GM12878 (cell line): Measurements from ENCODE around the gene KIAA1328. TPM values are rescaled to one million over a fixed set of nuclear protein-coding genes. Genes with fewer than 3 reads are reported as not detected.

Experiments
- CBFB ChIP-seq: IDR thresholded peaks from 2 replicates; pipeline ENCODE4 v1.6.1; 2016; ENCODE audit warnings: antibody characterized with exemption, low read depth
- DPF2 ChIP-seq: fragments of 450-650 bp; IDR thresholded peaks from 2 replicates; pipeline ENCODE4 v1.6.1; 2017; ENCODE audit warnings: mild to moderate bottlenecking
- ESRRA ChIP-seq: IDR thresholded peaks from 2 replicates; pipeline ENCODE4 v1.6.1; 2012; ENCODE audit warnings: mild to moderate bottlenecking, low read length, improper control_type of control experiment
- ETV6 ChIP-seq, 2 experiments: fragments of 450-650 bp in 1 of 2; IDR thresholded peaks in 1 of 2; conservative IDR thresholded peaks in 1 of 2; 2 replicates each; pipeline ENCODE4 v1.6.1; 2014; ENCODE audit warnings: antibody characterized with exemption in 1 of 2, borderline replicate concordance in 1 of 2, low read depth in 1 of 2, mild to moderate bottlenecking in 1 of 2, moderate library complexity in 1 of 2
- JUNB ChIP-seq: IDR thresholded peaks from 2 replicates; pipeline ENCODE4 v1.6.1; 2016; ENCODE audit warnings: antibody characterized with exemption, mild to moderate bottlenecking
- JUND ChIP-seq: IDR thresholded peaks from 2 replicates; pipeline ENCODE4 v1.6.1; 2012; ENCODE audit warnings: low read depth, mild to moderate bottlenecking, low read length, improper control_type of control experiment, moderate library complexity
- LARP7 ChIP-seq: fragments of 450-650 bp; IDR thresholded peaks from 2 replicates; pipeline ENCODE4 v1.6.1; 2017; ENCODE audit warnings: mild to moderate bottlenecking
- MXI1 ChIP-seq: fragments of 150-350 bp; IDR thresholded peaks from 2 replicates; pipeline ENCODE4 v1.6.1; 2011; ENCODE audit warnings: low read depth, mild to moderate bottlenecking, inconsistent platforms, low read length, improper control_type of control experiment
- NR2C2 ChIP-seq: IDR thresholded peaks from 2 replicates; pipeline ENCODE4 v1.6.1; 2011; ENCODE audit warnings: borderline replicate concordance, low read depth; ENCODE audit not compliant: control insufficient read depth, insufficient read length
- PAX5 ChIP-seq: IDR thresholded peaks from 2 replicates; pipeline ENCODE4 v1.6.1; 2011; ENCODE audit warnings: low read depth, low read length, borderline replicate concordance
- POU2F2 ChIP-seq: IDR thresholded peaks from 3 replicates; pipeline ENCODE4 v1.6.1; 2011; ENCODE audit warnings: low read depth, mild to moderate bottlenecking, low read length, borderline replicate concordance
- RAD21 ChIP-seq: IDR thresholded peaks from 2 replicates; pipeline ENCODE4 v1.6.1; 2011; ENCODE audit warnings: mild to moderate bottlenecking, low read depth, low read length, moderate library complexity; ENCODE audit not compliant: insufficient read depth
- STAT1 ChIP-seq: fragments of 450-650 bp; conservative IDR thresholded peaks from 2 replicates; pipeline ENCODE4 v1.6.1; 2014; ENCODE audit warnings: antibody characterized with exemption, mild to moderate bottlenecking
- TCF3 ChIP-seq: IDR thresholded peaks from 2 replicates; pipeline ENCODE4 v1.6.1; 2012; ENCODE audit warnings: low read depth, mild to moderate bottlenecking, low read length, borderline replicate concordance; ENCODE audit not compliant: insufficient read depth
- ZNF217 ChIP-seq: fragments of 450-650 bp; IDR thresholded peaks from 2 replicates; pipeline ENCODE4 v1.6.1; 2017; ENCODE audit warnings: antibody characterized with exemption, mild to moderate bottlenecking
- ZNF24 ChIP-seq: fragments of 450-650 bp; IDR thresholded peaks from 2 replicates; pipeline ENCODE4 v1.6.1; 2017; ENCODE audit warnings: antibody characterized with exemption, mild to moderate bottlenecking
- ZZZ3 ChIP-seq: IDR thresholded peaks from 2 replicates; pipeline ENCODE4 v1.6.1; 2011; ENCODE audit warnings: low read depth; ENCODE audit not compliant: control insufficient read depth, insufficient read length
- polyA plus RNA-seq, 11 experiments: library from polyadenylated mRNA; depleted of rRNA in 4 of 11; unstranded in 6 of 11; stranded (reverse) in 5 of 11; fragments of >200 nt; fragmentation: Nextera tagmentation in 4 of 11; fragmentation: Illumina TruSeq in 1 of 11; extraction: Ambion mirVana in 4 of 11; extraction: Trizol in 1 of 11; gene quantifications; 1 replicate in 1 of 11; 2 replicates in 10 of 11; pipeline versions ENCODE4 v1.2.1 to v1.2.3, GENCODE V29; 2011 to 2016; ENCODE audit warnings: inconsistent platforms in 2 of 11, missing spikeins in 2 of 11, low read depth in 1 of 11
- total RNA-seq, 4 experiments: library from RNA; depleted of rRNA in 3 of 4; stranded (reverse); fragments of >200 nt in 3 of 4; fragmentation: Illumina TruSeq in 1 of 4; extraction: Trizol in 1 of 4; gene quantifications; 2 replicates each; pipeline versions ENCODE4 v1.2.1 to v1.2.3, GENCODE V29; 2013 to 2021
- TF ChIP-seq, protein P1 (sequence below): IDR thresholded peaks from 2 replicates; pipeline ENCODE4 v1.6.1; 2011; ENCODE audit warnings: low read depth, mild to moderate bottlenecking, low read length, moderate library complexity, borderline replicate concordance; ENCODE audit errors: extremely low read depth
- TF ChIP-seq, protein P2 (sequence below): fragments of 450-650 bp; IDR thresholded peaks from 2 replicates; pipeline ENCODE4 v1.6.1; 2017; ENCODE audit warnings: mild to moderate bottlenecking, moderate library complexity
- TF ChIP-seq, protein P3 (sequence below): IDR thresholded peaks from 2 replicates; pipeline ENCODE4 v1.6.1; 2011; ENCODE audit warnings: mild to moderate bottlenecking, low read depth, low read length, moderate library complexity; ENCODE audit not compliant: insufficient replicate concordance
- TF ChIP-seq, protein P4 (sequence below): fragments of 450-650 bp; IDR thresholded peaks from 2 replicates; pipeline ENCODE4 v1.6.1; 2018; ENCODE audit warnings: mild to moderate bottlenecking, low read depth, moderate library complexity; ENCODE audit not compliant: partially characterized antibody

KIAA1328 gene
- total and polyA plus RNA-seq, 10 of the 15 experiments (the other 5 are each of a cell fraction or from before 2014, with no cell fraction given), result 3.1 to 7.1 (median 4.6) TPM

DNA sequence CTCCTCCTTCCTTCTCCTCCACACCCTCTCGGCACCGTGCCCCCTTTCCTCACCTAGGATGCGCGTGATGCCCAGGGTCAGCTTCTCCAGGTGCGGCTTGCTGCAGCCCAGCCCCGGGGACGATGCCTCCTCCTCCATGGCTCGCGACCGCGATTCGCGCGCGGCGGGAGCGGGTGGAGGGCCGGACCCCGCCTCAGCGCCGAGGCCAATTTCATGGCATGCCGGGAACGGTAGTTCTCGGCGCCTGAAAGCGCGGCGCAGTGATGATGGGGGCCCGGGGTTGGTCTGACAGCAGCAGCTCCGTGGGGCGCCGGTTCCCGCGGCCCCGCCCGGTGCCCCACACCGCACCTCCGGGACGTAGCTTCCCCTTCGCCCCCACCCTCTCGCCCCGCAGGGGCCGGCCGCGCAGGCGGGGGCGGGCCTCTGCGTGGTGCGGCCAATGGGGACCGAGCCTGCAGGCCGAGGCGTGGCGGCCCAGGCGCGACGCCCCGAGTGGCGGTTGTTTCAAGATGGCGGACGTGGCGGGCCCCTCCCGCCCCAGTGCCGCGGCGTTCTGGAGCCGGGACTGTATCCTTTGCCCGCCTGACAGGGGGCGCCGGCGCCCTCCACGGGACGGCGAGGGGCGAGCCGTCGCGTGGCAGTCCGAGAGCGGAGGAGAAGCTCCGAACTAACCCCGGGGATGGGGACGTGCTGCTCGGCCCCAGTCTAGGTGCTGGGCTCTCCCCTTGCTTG lies at the start of gene KIAA1328, which contains the start of gene TPGS2 (continued):
- TF ChIP-seq ZZZ3 (no peak), RAD21 (peak; percentile 41; the same call in 1 of the 2 replicates), JUND (no peak), JUNB (no peak), STAT1 (0 out of 2 replicates have a peak, but pooled peaks have one; percentile 39), ESRRA (no peak), PAX5 (no peak), ZNF24 (no peak), NR2C2 (no peak), TCF3 (no peak), CBFB (no peak), POU2F2 (no peak), ZNF217 (peak; percentile 80; the same call in 1 of the 2 replicates), LARP7 (peak; percentile 64; the same call in 1 of the 2 replicates), MXI1 (peak; percentile 71), DPF2 (peak; percentile 57; the same call in 1 of the 2 replicates), ETV6 (conservative IDR thresholded peaks at IDR 0.05 in 1 of 2, IDR thresholded peaks at IDR 0.05 in 1 of 2; ENCODE audit: borderline replicate concordance in 1 of 2, low read depth in 1 of 2) (no peak)
- TF ChIP-seq, protein P1, sequence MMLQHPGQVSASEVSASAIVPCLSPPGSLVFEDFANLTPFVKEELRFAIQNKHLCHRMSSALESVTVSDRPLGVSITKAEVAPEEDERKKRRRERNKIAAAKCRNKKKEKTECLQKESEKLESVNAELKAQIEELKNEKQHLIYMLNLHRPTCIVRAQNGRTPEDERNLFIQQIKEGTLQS, result no peak
- TF ChIP-seq, protein P2, sequence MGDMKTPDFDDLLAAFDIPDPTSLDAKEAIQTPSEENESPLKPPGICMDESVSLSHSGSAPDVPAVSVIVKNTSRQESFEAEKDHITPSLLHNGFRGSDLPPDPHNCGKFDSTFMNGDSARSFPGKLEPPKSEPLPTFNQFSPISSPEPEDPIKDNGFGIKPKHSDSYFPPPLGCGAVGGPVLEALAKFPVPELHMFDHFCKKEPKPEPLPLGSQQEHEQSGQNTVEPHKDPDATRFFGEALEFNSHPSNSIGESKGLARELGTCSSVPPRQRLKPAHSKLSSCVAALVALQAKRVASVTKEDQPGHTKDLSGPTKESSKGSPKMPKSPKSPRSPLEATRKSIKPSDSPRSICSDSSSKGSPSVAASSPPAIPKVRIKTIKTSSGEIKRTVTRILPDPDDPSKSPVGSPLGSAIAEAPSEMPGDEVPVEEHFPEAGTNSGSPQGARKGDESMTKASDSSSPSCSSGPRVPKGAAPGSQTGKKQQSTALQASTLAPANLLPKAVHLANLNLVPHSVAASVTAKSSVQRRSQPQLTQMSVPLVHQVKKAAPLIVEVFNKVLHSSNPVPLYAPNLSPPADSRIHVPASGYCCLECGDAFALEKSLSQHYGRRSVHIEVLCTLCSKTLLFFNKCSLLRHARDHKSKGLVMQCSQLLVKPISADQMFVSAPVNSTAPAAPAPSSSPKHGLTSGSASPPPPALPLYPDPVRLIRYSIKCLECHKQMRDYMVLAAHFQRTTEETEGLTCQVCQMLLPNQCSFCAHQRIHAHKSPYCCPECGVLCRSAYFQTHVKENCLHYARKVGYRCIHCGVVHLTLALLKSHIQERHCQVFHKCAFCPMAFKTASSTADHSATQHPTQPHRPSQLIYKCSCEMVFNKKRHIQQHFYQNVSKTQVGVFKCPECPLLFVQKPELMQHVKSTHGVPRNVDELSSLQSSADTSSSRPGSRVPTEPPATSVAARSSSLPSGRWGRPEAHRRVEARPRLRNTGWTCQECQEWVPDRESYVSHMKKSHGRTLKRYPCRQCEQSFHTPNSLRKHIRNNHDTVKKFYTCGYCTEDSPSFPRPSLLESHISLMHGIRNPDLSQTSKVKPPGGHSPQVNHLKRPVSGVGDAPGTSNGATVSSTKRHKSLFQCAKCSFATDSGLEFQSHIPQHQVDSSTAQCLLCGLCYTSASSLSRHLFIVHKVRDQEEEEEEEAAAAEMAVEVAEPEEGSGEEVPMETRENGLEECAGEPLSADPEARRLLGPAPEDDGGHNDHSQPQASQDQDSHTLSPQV, result no peak
- TF ChIP-seq, protein P3, sequence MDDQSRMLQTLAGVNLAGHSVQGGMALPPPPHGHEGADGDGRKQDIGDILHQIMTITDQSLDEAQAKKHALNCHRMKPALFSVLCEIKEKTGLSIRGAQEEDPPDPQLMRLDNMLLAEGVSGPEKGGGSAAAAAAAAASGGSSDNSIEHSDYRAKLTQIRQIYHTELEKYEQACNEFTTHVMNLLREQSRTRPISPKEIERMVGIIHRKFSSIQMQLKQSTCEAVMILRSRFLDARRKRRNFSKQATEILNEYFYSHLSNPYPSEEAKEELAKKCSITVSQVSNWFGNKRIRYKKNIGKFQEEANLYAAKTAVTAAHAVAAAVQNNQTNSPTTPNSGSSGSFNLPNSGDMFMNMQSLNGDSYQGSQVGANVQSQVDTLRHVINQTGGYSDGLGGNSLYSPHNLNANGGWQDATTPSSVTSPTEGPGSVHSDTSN, result no peak
- TF ChIP-seq, protein P4, sequence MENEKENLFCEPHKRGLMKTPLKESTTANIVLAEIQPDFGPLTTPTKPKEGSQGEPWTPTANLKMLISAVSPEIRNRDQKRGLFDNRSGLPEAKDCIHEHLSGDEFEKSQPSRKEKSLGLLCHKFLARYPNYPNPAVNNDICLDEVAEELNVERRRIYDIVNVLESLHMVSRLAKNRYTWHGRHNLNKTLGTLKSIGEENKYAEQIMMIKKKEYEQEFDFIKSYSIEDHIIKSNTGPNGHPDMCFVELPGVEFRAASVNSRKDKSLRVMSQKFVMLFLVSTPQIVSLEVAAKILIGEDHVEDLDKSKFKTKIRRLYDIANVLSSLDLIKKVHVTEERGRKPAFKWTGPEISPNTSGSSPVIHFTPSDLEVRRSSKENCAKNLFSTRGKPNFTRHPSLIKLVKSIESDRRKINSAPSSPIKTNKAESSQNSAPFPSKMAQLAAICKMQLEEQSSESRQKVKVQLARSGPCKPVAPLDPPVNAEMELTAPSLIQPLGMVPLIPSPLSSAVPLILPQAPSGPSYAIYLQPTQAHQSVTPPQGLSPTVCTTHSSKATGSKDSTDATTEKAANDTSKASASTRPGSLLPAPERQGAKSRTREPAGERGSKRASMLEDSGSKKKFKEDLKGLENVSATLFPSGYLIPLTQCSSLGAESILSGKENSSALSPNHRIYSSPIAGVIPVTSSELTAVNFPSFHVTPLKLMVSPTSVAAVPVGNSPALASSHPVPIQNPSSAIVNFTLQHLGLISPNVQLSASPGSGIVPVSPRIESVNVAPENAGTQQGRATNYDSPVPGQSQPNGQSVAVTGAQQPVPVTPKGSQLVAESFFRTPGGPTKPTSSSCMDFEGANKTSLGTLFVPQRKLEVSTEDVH, result no peak
